ENCODE results near the gene C2CD4A. TPM values are rescaled to one million over a fixed set of nuclear protein-coding genes. Genes with fewer than 3 reads are reported as not detected.

Gene C2CD4A
- total and polyA plus RNA-seq, 10 of the 15 experiments (the other 5 are each of a cell fraction or from before 2014, with no cell fraction given): not detected

DNA sequence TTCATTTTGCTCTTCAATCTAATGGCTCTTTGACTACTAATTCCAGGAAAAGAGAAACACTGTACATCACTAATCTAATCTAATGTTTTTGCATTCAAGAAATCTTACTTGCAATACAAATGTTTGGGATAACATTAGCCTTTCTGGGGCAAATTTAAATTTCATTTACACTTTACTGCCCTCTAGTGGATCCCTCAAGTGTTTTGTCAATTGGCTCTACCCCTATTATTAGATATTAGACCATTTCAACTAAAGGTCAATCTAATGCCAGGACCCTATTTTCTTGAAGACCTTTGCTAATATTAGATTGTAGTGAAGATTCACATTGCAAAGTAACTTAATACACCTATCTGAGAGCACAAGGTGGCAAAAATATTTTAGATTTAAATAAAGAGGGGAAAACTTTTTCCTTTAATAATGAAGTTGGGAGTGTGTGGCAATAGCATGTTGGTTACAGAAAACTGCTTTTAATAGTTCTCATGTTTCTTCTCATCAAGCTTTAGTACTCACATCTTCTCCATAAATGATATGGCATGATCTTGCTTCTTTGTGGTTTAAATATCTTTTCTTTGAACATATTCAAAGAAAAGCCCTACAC lies 5.0 kb downstream of the C2CD4A start:
- ATAC-seq (peak; percentile 39; the same call in 2 of the 3 replicates), DNase-seq (ENCODE audit: low read depth, low spot score) (no peak), FAIRE-seq (peak; percentile 69)
- POLR2A ChIA-PET: no interaction called here
- in situ Hi-C loops (cut with MboI): loop anchor here (5.0 kb wide), 1 partner anchor 195 kb away; no protein-coding TSS in a partner anchor
- Histone ChIP-seq H3K9ac (ENCODE audit: control insufficient read depth, insufficient read depth, low read length) (no peak overlapping the region), H3K4me2 (ENCODE audit: control insufficient read depth, insufficient read depth) (no peak overlapping the region), H3K36me3 (ENCODE audit: control insufficient read depth in 2 of 2, insufficient read depth in 2 of 2, low read length in 1 of 2) (no peaks in the 10 kb centered on the region), H3K9me3 (replicated peaks; ENCODE audit: control insufficient read depth, insufficient read depth, low read length) (no peaks in the 10 kb centered on the region), H2AFZ (ENCODE audit: control insufficient read depth, low read depth, low read length) (no peak overlapping the region), H4K20me1 (ENCODE audit: control insufficient read depth, insufficient read depth) (no peaks in the 10 kb centered on the region), H3K79me2 (ENCODE audit: control insufficient read depth, insufficient read depth, low read length) (no peaks in the 10 kb centered on the region), H3K4me3 (no peak overlapping the region), H3K27me3 (replicated peaks in 1 of 2; ENCODE audit: control insufficient read depth in 2 of 2, insufficient read depth in 2 of 2, low read length in 1 of 2) (peaks cover 8% of the 10 kb centered on the region in 2 experiments), H3K4me1 (ENCODE audit: control insufficient read depth, insufficient read depth, low read length) (peaks cover 8% of the 10 kb centered on the region), H3K27ac (ENCODE audit: control insufficient read depth, insufficient read depth) (no peak overlapping the region)
- RAD21 ChIA-PET (ENCODE audit: unreplicated experiment): interaction anchor here (0.8 kb wide), 1 partner anchor 235 kb away, joined by 3 read pairs; no protein-coding TSS in a partner anchor
- intact Hi-C loops (cut with micrococcal nuclease; ENCODE audit: unreplicated experiment): loop anchor here (2.0 to 10.0 kb wide), 3 partner anchors 75 to 233 kb away; no protein-coding TSS in a partner anchor
- TF ChIP-seq CTCF (IDR thresholded peaks at IDR 0.05 in 2 of 3, conservative IDR thresholded peaks at IDR 0.05 in 1 of 3; ENCODE audit: control insufficient read depth in 2 of 3, extremely low read depth in 1 of 3, insufficient read depth in 1 of 3, low read depth in 3 of 3, low read length in 3 of 3) (peak; percentile 48 to 62 (median 57); a peak in 5 of 6 replicates), TCF7 (IDR thresholded peaks at IDR 0.05; ENCODE audit: borderline replicate concordance) (no peak), CBX5 (IDR thresholded peaks at IDR 0.05; ENCODE audit: low read depth) (no peak), RELA (IDR thresholded peaks at IDR 0.05; ENCODE audit: borderline replicate concordance, partially characterized antibody) (no peak), NKRF (conservative IDR thresholded peaks at IDR 0.05) (no peak), EZH2 (IDR thresholded peaks at IDR 0.05; ENCODE audit: borderline replicate concordance, control insufficient read depth, low read depth, low read length) (no peak), IRF5 (IDR thresholded peaks at IDR 0.05; ENCODE audit: borderline replicate concordance) (no peak), ZNF384 (IDR thresholded peaks at IDR 0.05; ENCODE audit: borderline replicate concordance, low read depth, low read length) (no peak), RAD21 (IDR thresholded peaks at IDR 0.05; ENCODE audit: insufficient read depth, low read depth, low read length) (peak; percentile 68), SMC3 (IDR thresholded peaks at IDR 0.05; ENCODE audit: borderline replicate concordance, low read length) (peak; percentile 61; the same call in 1 of the 2 replicates), IRF4 (IDR thresholded peaks at IDR 0.05; ENCODE audit: low read depth, low read length) (no peak), NBN (IDR thresholded peaks at IDR 0.05) (no peak)
- TF ChIP-seq, protein P1, sequence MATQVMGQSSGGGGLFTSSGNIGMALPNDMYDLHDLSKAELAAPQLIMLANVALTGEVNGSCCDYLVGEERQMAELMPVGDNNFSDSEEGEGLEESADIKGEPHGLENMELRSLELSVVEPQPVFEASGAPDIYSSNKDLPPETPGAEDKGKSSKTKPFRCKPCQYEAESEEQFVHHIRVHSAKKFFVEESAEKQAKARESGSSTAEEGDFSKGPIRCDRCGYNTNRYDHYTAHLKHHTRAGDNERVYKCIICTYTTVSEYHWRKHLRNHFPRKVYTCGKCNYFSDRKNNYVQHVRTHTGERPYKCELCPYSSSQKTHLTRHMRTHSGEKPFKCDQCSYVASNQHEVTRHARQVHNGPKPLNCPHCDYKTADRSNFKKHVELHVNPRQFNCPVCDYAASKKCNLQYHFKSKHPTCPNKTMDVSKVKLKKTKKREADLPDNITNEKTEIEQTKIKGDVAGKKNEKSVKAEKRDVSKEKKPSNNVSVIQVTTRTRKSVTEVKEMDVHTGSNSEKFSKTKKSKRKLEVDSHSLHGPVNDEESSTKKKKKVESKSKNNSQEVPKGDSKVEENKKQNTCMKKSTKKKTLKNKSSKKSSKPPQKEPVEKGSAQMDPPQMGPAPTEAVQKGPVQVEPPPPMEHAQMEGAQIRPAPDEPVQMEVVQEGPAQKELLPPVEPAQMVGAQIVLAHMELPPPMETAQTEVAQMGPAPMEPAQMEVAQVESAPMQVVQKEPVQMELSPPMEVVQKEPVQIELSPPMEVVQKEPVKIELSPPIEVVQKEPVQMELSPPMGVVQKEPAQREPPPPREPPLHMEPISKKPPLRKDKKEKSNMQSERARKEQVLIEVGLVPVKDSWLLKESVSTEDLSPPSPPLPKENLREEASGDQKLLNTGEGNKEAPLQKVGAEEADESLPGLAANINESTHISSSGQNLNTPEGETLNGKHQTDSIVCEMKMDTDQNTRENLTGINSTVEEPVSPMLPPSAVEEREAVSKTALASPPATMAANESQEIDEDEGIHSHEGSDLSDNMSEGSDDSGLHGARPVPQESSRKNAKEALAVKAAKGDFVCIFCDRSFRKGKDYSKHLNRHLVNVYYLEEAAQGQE (IDR thresholded peaks at IDR 0.05; ENCODE audit: low read depth, low read length): no peak
- BruUV-seq (replicated peaks): no TSS peak
- CTCF ChIA-PET: interaction anchor here (0.6 to 3.3 kb wide), 22 partner anchors 11 to 359 kb away, joined by 3 to 17 read pairs (median 4); partner anchors contain the start of gene VPS13C
- SMC1A ChIA-PET (ENCODE audit: uncharacterized antibody, unreplicated experiment): interaction anchor here (0.6 to 2.2 kb wide), 12 partner anchors 11 to 235 kb away, joined by 3 to 12 read pairs (median 3); partner anchors contain the start of gene VPS13C

Data from GM12878 (cell line).